ENCODE data around the gene EPGN. TPM values are rescaled to one million over a fixed set of nuclear protein-coding genes. Genes with fewer than 3 reads are reported as not detected.

EPGN gene
- total RNA-seq, 4 donors from 2014 or later = 1.6 TPM; not detected in 3

DNA sequence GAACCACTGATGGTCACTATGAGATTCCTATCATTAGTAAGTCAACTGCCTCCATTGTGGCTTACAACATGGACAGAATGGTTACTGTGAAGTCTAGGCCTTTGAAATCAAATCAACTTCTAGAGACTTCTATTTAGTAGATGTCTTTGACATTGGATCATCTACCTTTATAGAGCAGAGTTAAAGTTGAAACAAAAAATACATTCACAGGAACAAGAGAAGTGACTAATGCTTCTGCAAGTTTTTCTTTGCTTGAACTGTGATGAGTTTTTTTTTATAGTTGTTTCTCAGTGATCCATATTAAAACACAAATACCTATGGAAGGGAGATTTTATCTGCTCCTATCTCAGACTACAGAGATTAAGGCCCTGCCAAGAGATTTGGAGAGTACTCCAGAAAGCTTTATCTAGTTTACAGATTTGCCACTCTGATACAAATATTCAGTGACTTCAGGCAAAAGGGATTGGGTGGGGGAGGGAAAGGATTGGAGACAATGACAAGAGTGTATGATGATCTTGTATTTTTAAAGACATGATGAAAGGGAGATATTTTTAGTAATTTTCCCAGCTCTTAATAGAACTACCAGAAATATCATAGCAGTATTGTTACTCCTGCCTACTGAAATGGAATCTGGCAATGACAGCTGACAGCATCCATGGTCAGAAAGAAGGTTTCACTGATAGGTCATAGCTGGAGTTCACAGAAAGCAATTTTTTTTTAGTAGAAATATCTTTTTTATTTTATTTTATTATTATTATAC lies 16.0 kb upstream of the EPGN start:
- TF ChIP-seq EP300 (IDR thresholded peaks at IDR 0.05) (no peak), POLR2A (IDR thresholded peaks at IDR 0.05) (no peak), POLR2AphosphoS5 (IDR thresholded peaks at IDR 0.05) (no peak)
- TF ChIP-seq, protein P1, sequence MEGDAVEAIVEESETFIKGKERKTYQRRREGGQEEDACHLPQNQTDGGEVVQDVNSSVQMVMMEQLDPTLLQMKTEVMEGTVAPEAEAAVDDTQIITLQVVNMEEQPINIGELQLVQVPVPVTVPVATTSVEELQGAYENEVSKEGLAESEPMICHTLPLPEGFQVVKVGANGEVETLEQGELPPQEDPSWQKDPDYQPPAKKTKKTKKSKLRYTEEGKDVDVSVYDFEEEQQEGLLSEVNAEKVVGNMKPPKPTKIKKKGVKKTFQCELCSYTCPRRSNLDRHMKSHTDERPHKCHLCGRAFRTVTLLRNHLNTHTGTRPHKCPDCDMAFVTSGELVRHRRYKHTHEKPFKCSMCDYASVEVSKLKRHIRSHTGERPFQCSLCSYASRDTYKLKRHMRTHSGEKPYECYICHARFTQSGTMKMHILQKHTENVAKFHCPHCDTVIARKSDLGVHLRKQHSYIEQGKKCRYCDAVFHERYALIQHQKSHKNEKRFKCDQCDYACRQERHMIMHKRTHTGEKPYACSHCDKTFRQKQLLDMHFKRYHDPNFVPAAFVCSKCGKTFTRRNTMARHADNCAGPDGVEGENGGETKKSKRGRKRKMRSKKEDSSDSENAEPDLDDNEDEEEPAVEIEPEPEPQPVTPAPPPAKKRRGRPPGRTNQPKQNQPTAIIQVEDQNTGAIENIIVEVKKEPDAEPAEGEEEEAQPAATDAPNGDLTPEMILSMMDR (IDR thresholded peaks at IDR 0.05) = no peak
- Histone ChIP-seq H3K36me3 (no peaks in the 10 kb centered on the region), H3K9me3 (no peaks in the 10 kb centered on the region), H3K27ac (no peak overlapping the region), H3K4me1 (no peaks in the 10 kb centered on the region), H3K27me3 (no peaks in the 10 kb centered on the region), H3K4me3 (no peak overlapping the region)
- ATAC-seq = no peak

DNA sequence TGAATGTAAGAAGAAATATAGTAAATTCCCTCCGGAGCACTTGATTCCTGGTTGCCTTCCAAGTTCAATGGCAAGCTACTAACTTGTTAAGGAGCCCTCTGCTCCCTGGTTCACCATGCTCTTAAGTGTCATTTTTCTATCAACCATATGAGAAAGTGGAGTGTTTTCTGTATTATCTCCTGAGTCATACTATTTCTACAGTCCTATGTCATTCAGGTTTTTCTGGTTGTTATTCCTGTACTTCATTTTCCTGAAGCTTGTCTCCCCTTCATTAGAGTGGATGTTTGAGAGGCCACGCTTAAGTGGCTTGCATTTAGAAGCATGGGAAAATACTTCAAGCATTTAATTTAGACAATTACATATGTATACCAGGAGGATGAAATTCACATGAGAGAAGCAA lies 14.7 kb upstream of the EPGN start:
- no peaks in the 10 kb centered on the region for H3K36me3 ChIP-seq
- WGBS, 2 donors (ENCODE audit: low coverage in 1 of 2) = 78 to 85% methylated on average over 2 of the region's 2 CpGs
- H3K9me3 ChIP-seq = no peaks in the 10 kb centered on the region
- H3K4me1 ChIP-seq = no peaks in the 10 kb centered on the region
- TF ChIP-seq POLR2A (IDR thresholded peaks at IDR 0.05) (no peak), POLR2AphosphoS5 (IDR thresholded peaks at IDR 0.05) (no peak), EP300 (IDR thresholded peaks at IDR 0.05) (no peak)
- TF ChIP-seq, protein P1 (IDR thresholded peaks at IDR 0.05) = no peak
- no peak overlapping the region for H3K4me3 ChIP-seq
- no peaks in the 10 kb centered on the region for H3K27me3 ChIP-seq
- no peak overlapping the region for H3K27ac ChIP-seq
- no peak for ATAC-seq

DNA sequence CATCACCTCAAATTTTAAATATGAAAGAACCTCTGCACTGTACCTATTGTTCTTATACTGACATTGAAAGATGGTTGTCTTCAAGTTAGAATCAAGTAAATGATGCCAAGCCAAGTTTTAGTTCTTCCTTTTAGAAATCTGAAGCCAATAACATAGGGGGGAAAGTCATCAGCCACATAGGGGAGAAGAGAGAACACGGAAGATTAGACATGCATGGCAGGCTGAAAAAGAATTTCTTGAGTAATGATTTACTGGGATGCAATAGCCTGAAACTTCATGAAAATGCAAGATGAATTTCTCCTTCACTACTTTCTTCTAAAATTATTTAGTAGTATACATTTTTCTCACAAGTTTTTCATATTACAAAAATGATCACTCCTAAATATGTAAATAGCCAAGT lies 13.6 kb upstream of the EPGN start:
- WGBS, 2 donors (ENCODE audit: low coverage in 1 of 2) = 76 to 92% methylated on average over 1 of the region's 1 CpG
- H3K27ac ChIP-seq = no peak overlapping the region
- TF ChIP-seq, protein P1 (IDR thresholded peaks at IDR 0.05) = no peak
- TF ChIP-seq POLR2A (IDR thresholded peaks at IDR 0.05) = no peak
- TF ChIP-seq EP300 (IDR thresholded peaks at IDR 0.05) = no peak
- TF ChIP-seq POLR2AphosphoS5 (IDR thresholded peaks at IDR 0.05) = no peak
- H3K4me1 ChIP-seq = no peaks in the 10 kb centered on the region
- no peak overlapping the region for H3K4me3 ChIP-seq
- H3K27me3 ChIP-seq = no peaks in the 10 kb centered on the region
- no peaks in the 10 kb centered on the region for H3K9me3 ChIP-seq
- ATAC-seq = no peak
- H3K36me3 ChIP-seq = no peaks in the 10 kb centered on the region

DNA sequence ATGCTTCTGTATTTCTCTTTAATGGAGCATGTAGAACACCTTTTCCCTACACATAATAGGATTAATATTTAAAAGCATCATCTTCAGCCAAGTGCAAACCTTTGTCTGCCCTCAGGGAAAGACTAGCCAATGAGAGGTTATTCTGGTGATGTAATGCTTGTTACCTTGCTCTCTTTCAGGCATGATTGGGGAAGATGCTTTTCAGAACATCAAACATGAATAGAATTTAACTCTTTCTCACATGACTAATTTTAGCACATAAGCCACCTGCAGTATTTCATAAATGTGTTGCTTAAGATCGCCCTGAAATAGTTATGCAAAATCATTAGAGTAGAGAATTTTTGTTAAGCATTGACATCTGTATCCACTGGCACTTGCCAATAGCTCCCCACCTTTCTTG lies 10.7 kb upstream of the EPGN start:
- no peak overlapping the region for H3K4me3 ChIP-seq
- no peak overlapping the region for H3K27ac ChIP-seq
- H3K27me3 ChIP-seq = no peaks in the 10 kb centered on the region
- TF ChIP-seq POLR2AphosphoS5 (IDR thresholded peaks at IDR 0.05) (no peak), EP300 (IDR thresholded peaks at IDR 0.05) (no peak), POLR2A (IDR thresholded peaks at IDR 0.05) (no peak)
- TF ChIP-seq, protein P1 (IDR thresholded peaks at IDR 0.05) = no peak
- no peak for ATAC-seq
- 79 to 100% methylated on average over 1 of the region's 1 CpG for WGBS, 2 donors (ENCODE audit: low coverage in 1 of 2)
- no peaks in the 10 kb centered on the region for H3K36me3 ChIP-seq
- no peaks in the 10 kb centered on the region for H3K4me1 ChIP-seq
- H3K9me3 ChIP-seq = no peaks in the 10 kb centered on the region

DNA sequence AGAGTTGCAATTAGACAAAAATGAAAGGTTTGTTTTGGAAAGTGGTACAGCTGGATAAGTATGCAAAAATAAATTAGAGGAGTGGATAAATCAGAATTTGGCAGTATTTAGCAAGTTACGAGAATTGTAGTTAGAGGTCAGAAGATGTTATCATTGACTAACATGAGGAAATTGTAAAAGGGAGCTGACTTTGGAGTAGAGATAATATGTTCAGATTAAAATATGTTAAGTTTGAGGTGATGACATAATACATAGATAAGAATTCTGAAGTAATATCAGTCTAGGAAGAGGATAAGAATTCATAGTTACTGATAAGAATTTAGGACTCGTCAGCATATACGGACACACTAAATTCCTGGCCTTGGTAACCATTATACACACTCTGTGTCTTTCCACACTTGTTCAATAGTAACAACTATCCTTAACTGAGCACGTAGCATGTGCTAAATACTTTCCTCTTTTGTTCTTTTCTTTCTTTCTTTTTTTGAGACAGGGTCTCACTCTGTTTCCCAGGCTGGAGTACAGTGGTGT lies 4.1 kb upstream of the EPGN start:
- Histone ChIP-seq H3K9me3 (no peaks in the 10 kb centered on the region), H3K27me3 (no peaks in the 10 kb centered on the region), H3K4me1 (no peaks in the 10 kb centered on the region), H3K4me3 (no peak overlapping the region), H3K27ac (no peak overlapping the region), H3K36me3 (no peaks in the 10 kb centered on the region)
- no peak for ATAC-seq
- WGBS, 2 donors (ENCODE audit: low coverage in 1 of 2) = 81 to 88% methylated on average over 4 of the region's 4 CpGs
- TF ChIP-seq POLR2A (IDR thresholded peaks at IDR 0.05) = no peak
- no peak for TF ChIP-seq EP300 (IDR thresholded peaks at IDR 0.05)
- TF ChIP-seq POLR2AphosphoS5 (IDR thresholded peaks at IDR 0.05) = no peak
- TF ChIP-seq, protein P1 (IDR thresholded peaks at IDR 0.05) = no peak

All from gastroesophageal sphincter (tissue), 4 donors.